Suppressor macrophage (primary cell): ENCODE results near the gene ERMN.
"Not testable (repeated sequence)": the region's sequence is repeated elsewhere in the genome, so short reads cannot be mapped to it uniquely, and the experiment has no call there.

Source experiments
- DNase-seq, 4 experiments: peaks; one replicate each; pipeline ENCODE4 v3.0.0-alpha.2; 2020 to 2022

Gene ERMN

DNA sequence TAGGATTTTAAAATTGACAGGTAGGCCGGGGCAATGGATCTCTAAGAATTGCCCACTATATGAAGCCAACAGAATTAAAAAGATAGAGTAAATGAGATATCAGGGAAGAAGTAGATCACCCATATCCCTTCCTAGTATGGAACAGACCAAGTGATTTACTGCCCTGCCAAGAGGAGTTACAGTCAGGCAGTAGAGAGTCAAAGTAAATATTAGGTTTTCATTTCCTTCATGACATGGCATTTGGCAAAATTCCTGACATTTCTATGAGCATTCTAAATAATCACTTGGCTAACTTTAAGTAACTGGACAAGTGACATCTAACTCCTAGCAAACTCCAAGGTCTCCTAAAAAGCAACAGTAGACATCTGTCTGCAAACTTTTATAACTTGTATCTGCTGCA, 34.6 kb downstream of the ERMN start:
- DNase-seq: no peak

DNA sequence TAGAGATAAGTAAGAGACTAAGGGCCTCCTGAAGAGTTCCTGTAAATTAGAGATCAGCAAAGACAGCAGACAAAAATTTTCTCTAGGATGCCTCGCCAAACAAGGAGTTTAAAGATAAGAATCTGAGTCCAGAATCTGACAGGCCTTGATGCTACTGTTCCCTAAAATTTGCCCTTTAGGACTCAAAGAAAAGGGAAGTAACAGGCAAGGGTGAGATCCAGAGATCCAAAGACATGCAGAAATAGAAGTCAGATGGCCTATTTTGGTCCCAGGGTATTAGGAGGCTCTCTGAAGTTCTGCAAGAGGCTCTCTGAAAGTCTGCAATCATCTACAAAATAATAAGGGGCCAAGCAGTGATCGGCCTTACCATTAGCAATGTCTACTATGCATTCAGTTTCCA, 35.1 kb downstream of the ERMN start:
- peak; percentile 6 to 57 (median 36) for DNase-seq

DNA sequence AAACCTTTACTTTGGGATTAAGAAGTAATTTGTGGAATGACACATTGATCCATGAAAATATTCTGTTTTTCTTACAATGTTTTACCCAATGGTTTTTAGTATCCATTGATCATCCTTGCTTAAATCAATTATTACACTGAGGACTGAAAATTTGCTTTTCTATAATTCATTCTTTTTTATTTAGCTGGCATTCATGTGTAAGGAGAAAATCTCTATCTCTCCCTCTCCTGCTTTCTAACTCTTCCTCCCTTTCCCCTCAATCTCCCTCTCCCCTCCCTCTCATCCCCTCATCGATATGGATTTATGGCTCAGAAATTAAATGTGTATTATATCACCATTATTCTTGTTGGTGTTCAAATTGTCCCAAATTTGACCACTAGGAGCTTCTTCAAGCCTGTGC, 38.5 kb downstream of the ERMN start:
- no peak for DNase-seq

DNA sequence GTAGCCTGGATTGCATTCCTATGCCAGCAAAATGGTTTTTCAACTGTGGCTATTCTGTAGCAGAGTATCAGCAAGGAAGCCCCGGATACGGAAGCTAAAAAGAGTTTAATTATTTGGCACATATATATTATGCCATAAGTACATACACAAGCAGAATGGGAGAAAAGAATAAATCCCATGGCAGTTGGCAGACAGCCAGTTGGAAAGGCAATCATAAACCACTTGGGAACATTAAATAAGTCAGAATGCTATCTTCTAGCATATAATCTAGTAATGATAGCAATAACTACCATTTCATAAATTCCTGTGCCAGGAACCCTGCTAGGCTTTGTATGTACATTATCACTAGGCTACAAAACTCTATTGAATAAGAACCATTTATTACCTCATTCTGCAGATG, 42.2 kb downstream of the ERMN start:
- no peak for DNase-seq

DNA sequence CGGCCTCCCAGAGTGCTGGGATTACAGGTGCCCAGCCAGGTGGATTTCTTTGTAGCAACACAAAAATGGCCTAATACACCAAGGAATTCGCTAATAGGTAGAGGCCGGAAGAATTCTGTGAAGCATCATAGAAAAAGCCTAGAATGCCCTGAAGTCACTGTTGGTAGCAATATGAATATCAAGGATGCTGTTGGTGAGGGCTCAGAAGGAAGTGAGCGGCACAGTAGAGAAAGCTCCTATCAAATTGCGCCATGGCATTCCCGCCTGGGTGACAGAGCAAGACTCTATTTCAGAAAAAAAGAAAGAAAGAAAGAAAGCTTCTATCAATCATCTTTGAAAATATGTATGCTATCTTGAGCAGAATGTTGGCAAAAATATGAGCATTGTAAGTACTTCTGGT, 44.3 kb downstream of the ERMN start:
- DNase-seq: no peak

DNA sequence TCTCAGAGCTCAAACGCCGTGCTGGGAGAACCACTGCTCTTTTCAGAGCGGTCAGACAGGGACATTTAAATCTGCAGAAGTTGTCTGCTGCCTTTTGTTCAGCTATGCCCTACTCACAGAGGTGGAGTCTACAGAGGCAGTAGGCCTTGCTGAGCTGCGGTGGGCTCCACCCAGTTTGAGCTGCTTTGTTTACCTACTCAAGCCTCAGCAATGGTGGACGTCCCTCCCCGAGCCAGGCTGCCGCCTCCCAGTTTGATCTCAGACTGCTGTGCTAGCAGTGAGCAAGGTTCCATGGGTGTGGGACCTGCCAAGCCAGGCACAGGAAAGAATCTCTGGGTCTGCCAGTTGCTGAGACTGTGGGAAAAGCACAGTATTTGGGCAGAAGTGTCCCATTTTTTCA, 46.3 kb downstream of the ERMN start:
- DNase-seq: not testable (repeated sequence)

DNA sequence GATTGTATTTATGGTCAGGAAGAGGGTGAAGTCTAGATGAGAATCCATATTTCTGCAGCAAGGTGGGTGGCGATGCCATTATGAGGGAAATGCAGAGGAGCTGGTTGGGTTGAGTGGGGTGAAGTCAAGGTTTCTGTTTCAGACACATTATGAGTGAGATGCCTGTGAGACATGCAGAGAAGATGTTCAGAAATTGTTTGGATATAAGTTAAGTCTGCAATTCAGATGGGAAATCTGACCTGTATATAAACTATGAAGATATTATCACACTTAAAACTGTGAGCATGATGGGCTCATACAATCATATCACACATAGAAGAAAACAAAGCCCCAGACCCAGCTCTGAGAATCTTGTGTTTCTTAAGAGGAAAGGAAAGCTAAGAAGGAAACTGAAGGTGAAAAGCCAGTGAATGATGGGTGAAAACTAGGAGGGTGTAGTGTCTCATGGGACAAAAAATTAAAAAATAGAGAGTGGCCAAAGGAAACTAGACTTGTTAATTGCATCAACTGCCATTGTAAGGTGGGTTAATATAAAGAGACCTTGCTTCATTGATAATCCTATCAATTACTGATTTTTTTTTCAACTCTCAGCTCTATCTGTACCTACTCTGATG, 53.9 kb downstream of the ERMN start:
- DNase-seq: no peak

DNA sequence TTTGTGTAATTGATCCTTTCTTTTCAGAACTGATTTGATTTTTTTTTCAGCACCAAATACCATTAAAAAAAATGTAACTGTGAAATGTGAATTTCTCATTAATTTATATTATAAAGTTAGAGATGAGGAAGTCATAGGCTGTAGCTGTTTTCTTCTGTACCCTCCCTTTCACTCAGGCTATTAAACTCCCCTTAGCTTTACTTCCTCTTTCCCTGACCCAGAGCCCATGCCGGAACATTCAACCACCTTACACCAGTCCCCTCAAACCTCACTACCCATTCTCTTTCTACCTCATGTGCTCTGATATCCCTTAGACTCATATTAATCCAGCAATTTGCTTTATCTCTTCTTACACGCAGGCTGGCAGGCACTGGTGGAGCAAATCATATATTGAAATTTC, 55.7 kb downstream of the ERMN start:
- peak in 3 of 4 experiments; percentile 16 to 30 (median 29) for DNase-seq

DNA sequence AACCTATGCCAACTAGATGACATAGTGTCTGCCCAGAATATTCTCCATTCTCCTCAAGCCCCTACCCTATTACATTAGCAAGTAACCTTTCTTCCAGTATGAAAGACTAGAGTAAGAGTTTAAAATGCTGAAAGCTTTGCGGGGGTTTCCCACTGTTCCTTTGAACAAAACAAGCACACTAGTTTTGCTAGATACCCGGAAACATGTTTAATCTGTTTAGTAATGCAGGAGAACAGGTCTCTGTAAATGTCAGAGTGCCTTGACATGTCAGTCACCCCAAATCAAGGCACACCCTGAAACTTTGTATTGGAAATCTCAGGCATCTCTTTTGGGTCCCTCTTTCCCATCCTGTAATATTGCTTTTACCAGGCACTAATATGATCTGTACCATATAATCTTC, 56.6 kb downstream of the ERMN start:
- no peak for DNase-seq
